Liver (tissue), 9 donors: ENCODE data around the gene ARHGAP10. TPM values are rescaled to one million over a fixed set of nuclear protein-coding genes. Genes with fewer than 3 reads are reported as not detected.

Source experiments
- DNase-seq: peaks from one replicate; pipeline ENCODE4 v3.0.0-alpha.2; 2017; ENCODE audit warnings: low spot score
- H3K27ac ChIP-seq, 2 donors: one replicate each; pipeline ENCODE4 v1.7.0; 2013; ENCODE audit warnings: inconsistent platforms in 2 of 2, low read length in 2 of 2, control low read depth in 1 of 2, low read depth in 1 of 2, mild to moderate bottlenecking in 1 of 2
- H3K27me3 ChIP-seq, 4 donors: one replicate each; pipeline versions ENCODE4 v1.6.1 to v1.7.0; 2013; ENCODE audit warnings: low read length in 3 of 4, inconsistent platforms in 1 of 4, mild to moderate bottlenecking in 1 of 4, moderate library complexity in 1 of 4; ENCODE audit not compliant: control insufficient read depth in 4 of 4, insufficient read depth in 4 of 4
- H3K36me3 ChIP-seq, 4 donors: one replicate each; pipeline versions ENCODE4 v1.6.1 to v1.7.0; 2013; ENCODE audit warnings: low read length in 3 of 4, mild to moderate bottlenecking in 3 of 4, low read depth in 1 of 4, moderate library complexity in 1 of 4; ENCODE audit not compliant: control insufficient read depth in 4 of 4, insufficient read depth in 3 of 4
- H3K4me1 ChIP-seq, 4 donors: one replicate each; pipeline versions ENCODE4 v1.6.1 to v1.7.0; 2013; ENCODE audit warnings: low read length in 3 of 4, mild to moderate bottlenecking in 3 of 4, moderate library complexity in 1 of 4; ENCODE audit not compliant: control insufficient read depth in 4 of 4, insufficient read depth in 4 of 4
- H3K4me3 ChIP-seq, 3 donors: one replicate each; pipeline versions ENCODE4 v1.6.1 to v1.7.0; 2013; ENCODE audit warnings: low read length in 3 of 3, control low read depth in 1 of 3, low read depth in 1 of 3, mild to moderate bottlenecking in 1 of 3
- H3K9ac ChIP-seq, 2 donors: one replicate each; pipeline ENCODE4 v1.7.0; 2013; ENCODE audit warnings: low read length in 2 of 2, mild to moderate bottlenecking in 2 of 2, moderate library complexity in 2 of 2, control low read depth in 1 of 2, low read depth in 1 of 2
- H3K9me3 ChIP-seq, 4 donors: one replicate each; pipeline versions ENCODE4 v1.6.1 to v1.7.0; 2013; ENCODE audit warnings: low read length in 3 of 4; ENCODE audit not compliant: control insufficient read depth in 4 of 4
- EGR1 ChIP-seq, 2 donors: IDR thresholded peaks; 2 replicates each; pipeline ENCODE4 v1.6.1; 2016 to 2018; ENCODE audit warnings: antibody characterized with exemption in 2 of 2, low read depth in 2 of 2
- FOXA1 ChIP-seq: IDR thresholded peaks from 2 replicates; pipeline ENCODE4 v1.6.1; 2016; ENCODE audit warnings: antibody characterized with exemption
- FOXA2 ChIP-seq: IDR thresholded peaks from 2 replicates; pipeline ENCODE4 v1.6.1; 2016; ENCODE audit warnings: antibody characterized with exemption
- JUND ChIP-seq, 2 donors: IDR thresholded peaks; 2 replicates each; pipeline ENCODE4 v1.6.1; 2016; ENCODE audit warnings: antibody characterized with exemption in 2 of 2
- MAX ChIP-seq: IDR thresholded peaks from 2 replicates; pipeline ENCODE4 v1.6.1; 2016; ENCODE audit warnings: antibody characterized with exemption
- NR2F2 ChIP-seq: IDR thresholded peaks from 2 replicates; pipeline ENCODE4 v1.6.1; 2016; ENCODE audit warnings: antibody characterized with exemption
- RAD21 ChIP-seq, 2 donors: IDR thresholded peaks; 2 replicates each; pipeline ENCODE4 v1.6.1; 2016; ENCODE audit warnings: antibody characterized with exemption in 2 of 2, mild to moderate bottlenecking in 2 of 2
- REST ChIP-seq: IDR thresholded peaks from 2 replicates; pipeline ENCODE4 v1.6.1; 2016; ENCODE audit warnings: antibody characterized with exemption, mild to moderate bottlenecking
- RXRA ChIP-seq, 2 donors: IDR thresholded peaks; 2 replicates each; pipeline ENCODE4 v1.6.1; 2017 to 2018; ENCODE audit warnings: antibody characterized with exemption in 2 of 2, mild to moderate bottlenecking in 1 of 2
- SP1 ChIP-seq: IDR thresholded peaks from 2 replicates; pipeline ENCODE4 v1.6.1; 2018; ENCODE audit warnings: antibody characterized with exemption, mild to moderate bottlenecking
- YY1 ChIP-seq: IDR thresholded peaks from 2 replicates; pipeline ENCODE4 v1.6.1; 2016; ENCODE audit warnings: antibody characterized with exemption, mild to moderate bottlenecking
- WGBS: extraction: QIAGEN DNeasy Blood & Tissue Kit; methylation state at CpG from one replicate; pipeline ENCODE4 v1.1.7; 2013; 5-methylcytosine and 5-hydroxymethylcytosine counted together
- polyA plus RNA-seq, 2 donors: library from polyadenylated mRNA; stranded (reverse) in 1 of 2; unstranded in 1 of 2; fragments of 200-250 nt in 1 of 2; fragments of >200 nt in 1 of 2; fragmentation: Nextera tagmentation in 1 of 2; extraction: Ambion mirVana in 1 of 2; gene quantifications; one replicate each; pipeline versions ENCODE4 v1.2.1 to v1.2.3, GENCODE V29; 2013 to 2015
- total RNA-seq, 2 donors: library from RNA; depleted of rRNA; stranded (reverse); fragments of >200 nt; gene quantifications; one replicate each; pipeline ENCODE4 v1.2.3, GENCODE V29; 2014
- donor health status: healthy.
- donor health status: healthy.
- donor health status: healthy.
- donor health status: healthy.
- donor health status: healthy.

ARHGAP10 gene
- total and polyA plus RNA-seq, 4 donors, result 1.5 to 13.0 (median 4.3) TPM

- no peaks in the 10 kb centered on the region for H3K9me3 ChIP-seq
- no peak overlapping the region for H3K27ac ChIP-seq
- DNase-seq, result no peak
- H3K27me3 ChIP-seq, result no peaks in the 10 kb centered on the region
- TF ChIP-seq MAX (no peak), FOXA1 (no peak), RXRA (IDR thresholded peaks at IDR 0.05) (no peak), JUND (IDR thresholded peaks at IDR 0.05) (no peak), REST (peak; percentile 72), RAD21 (IDR thresholded peaks at IDR 0.05) (peak in 1 of 2 donors; percentile 6), SP1 (peak; percentile 42), NR2F2 (peak; percentile 74), EGR1 (IDR thresholded peaks at IDR 0.05; ENCODE audit: low read depth in 2 of 2) (no peak)
- H3K9ac ChIP-seq, result no peak overlapping the region
- H3K4me3 ChIP-seq, result no peak overlapping the region
- no peaks in the 10 kb centered on the region for H3K36me3 ChIP-seq
- 62% methylated on average over 1 of the region's 1 CpG for WGBS
- H3K4me1 ChIP-seq, result no peaks in the 10 kb centered on the region
Observed at GRCh38 chr4:147855571-147856009, 123.7 kb downstream of the ARHGAP10 start.

GRCh38 chr4:147860960-147861359 lies 129.1 kb downstream of the ARHGAP10 start:
- peaks cover 0 to 3% (median 3%) of the 10 kb centered on the region in 4 donors for H3K9me3 ChIP-seq
- no peak overlapping the region for H3K27ac ChIP-seq
- H3K4me1 ChIP-seq, result peaks cover 0 to 8% (median 6%) of the 10 kb centered on the region in 4 donors
- WGBS, result 95% methylated on average over 15 of the region's 15 CpGs
- H3K9ac ChIP-seq, result no peak overlapping the region
- no peaks in the 10 kb centered on the region for H3K36me3 ChIP-seq
- H3K27me3 ChIP-seq, result no peaks in the 10 kb centered on the region
- H3K4me3 ChIP-seq, result no peak overlapping the region
- no peak for TF ChIP-seq EGR1 (IDR thresholded peaks at IDR 0.05; ENCODE audit: low read depth in 2 of 2)
- TF ChIP-seq FOXA2, result no peak
- TF ChIP-seq YY1, result no peak
- DNase-seq, result no peak

GRCh38 chr4:147862043-147862692 lies 130.3 kb downstream of the ARHGAP10 start:
- 96% methylated on average over 15 of the region's 15 CpGs for WGBS
- Histone ChIP-seq H3K27ac (no peak overlapping the region), H3K4me1 (peaks cover 0 to 8% (median 6%) of the 10 kb centered on the region in 4 donors), H3K36me3 (no peaks in the 10 kb centered on the region), H3K9ac (no peak overlapping the region), H3K4me3 (no peak overlapping the region), H3K27me3 (no peaks in the 10 kb centered on the region), H3K9me3 (peaks cover 0 to 3% (median 3%) of the 10 kb centered on the region in 4 donors)
- DNase-seq, result no peak
- TF ChIP-seq FOXA1, result no peak
